GM23338 (cell line): ENCODE measurements around the gene NEMP2. TPM values are rescaled to one million over a fixed set of nuclear protein-coding genes. Genes with fewer than 3 reads are reported as not detected.

Experiments
- ATAC-seq: fragments of 200-7000 bp; cut with Tn5 transposase; 3 replicates; pipeline ENCODE4 v1.9.1; 2020
- DNase-seq: peaks from one replicate; pipeline ENCODE4 v3.0.0-alpha.2; 2015; ENCODE audit warnings: low spot score
- H2AFZ ChIP-seq: fragments of 200-600 bp; sonication (generic); 2 replicates; pipeline ENCODE4 v1.8.0; 2016; ENCODE audit warnings: antibody characterized with exemption, mild to moderate bottlenecking, moderate library complexity
- H3F3A ChIP-seq: fragments of 200-600 bp; sonication (generic); replicated peaks from 2 replicates; pipeline ENCODE4 v1.8.0; 2017; ENCODE audit warnings: antibody characterized with exemption, mixed run types, low read depth
- H3K27ac ChIP-seq: fragments of 200-600 bp; sonication (generic); 2 replicates; pipeline ENCODE4 v1.6.1; 2016; ENCODE audit warnings: low read depth
- H3K27me3 ChIP-seq: fragments of 200-600 bp; sonication (generic); 2 replicates; pipeline ENCODE4 v1.8.0; 2016; ENCODE audit warnings: mild to moderate bottlenecking, mixed run types, moderate library complexity; ENCODE audit not compliant: insufficient read depth
- H3K36me3 ChIP-seq: fragments of 200-600 bp; sonication (generic); 2 replicates; pipeline ENCODE4 v1.8.0; 2016; ENCODE audit warnings: mild to moderate bottlenecking; ENCODE audit not compliant: insufficient read depth
- H3K4me1 ChIP-seq: fragments of 200-600 bp; sonication (generic); 2 replicates; pipeline ENCODE4 v1.8.0; 2016; ENCODE audit warnings: mild to moderate bottlenecking, moderate library complexity; ENCODE audit not compliant: insufficient read depth
- H3K4me2 ChIP-seq: fragments of 200-600 bp; sonication (generic); 2 replicates; pipeline ENCODE4 v1.7.1; 2017; ENCODE audit warnings: mixed run types
- H3K4me3 ChIP-seq: fragments of 200-600 bp; sonication (generic); 2 replicates; pipeline ENCODE4 v1.6.1; 2016; ENCODE audit warnings: mixed run types
- H3K79me2 ChIP-seq: fragments of 200-600 bp; sonication (generic); replicated peaks from 2 replicates; pipeline ENCODE4 v1.8.0; 2017; ENCODE audit warnings: mild to moderate bottlenecking; ENCODE audit not compliant: insufficient read depth
- H3K9me2 ChIP-seq: fragments of 200-600 bp; sonication (generic); 2 replicates; pipeline ENCODE4 v1.8.0; 2017; ENCODE audit not compliant: insufficient read depth
- H4K20me1 ChIP-seq: fragments of 200-600 bp; sonication (generic); replicated peaks from 2 replicates; pipeline ENCODE4 v1.8.0; 2017; ENCODE audit warnings: mild to moderate bottlenecking; ENCODE audit not compliant: insufficient read depth
- H3K27ac Mint-ChIP-seq: 2 replicates; pipeline ENCODE4 v1.8.0; 2020; ENCODE audit warnings: inconsistent platforms, mild to moderate bottlenecking, moderate library complexity, mixed read lengths
- H3K27me3 Mint-ChIP-seq: 3 replicates; pipeline ENCODE4 v1.8.0; 2022; ENCODE audit warnings: low read depth, mild to moderate bottlenecking, moderate library complexity, mixed read lengths, inconsistent platforms; ENCODE audit not compliant: insufficient read depth, poor library complexity
- H3K36me3 Mint-ChIP-seq: 3 replicates; pipeline ENCODE4 v1.8.0; 2021; ENCODE audit warnings: low read depth, mild to moderate bottlenecking, inconsistent platforms, moderate library complexity, mixed read lengths
- H3K4me1 Mint-ChIP-seq: 3 replicates; pipeline ENCODE4 v1.8.0; 2020; ENCODE audit warnings: mild to moderate bottlenecking, inconsistent platforms, mixed read lengths
- H3K4me3 Mint-ChIP-seq: 3 replicates; pipeline ENCODE4 v1.8.0; 2021; ENCODE audit warnings: moderate library complexity, mild to moderate bottlenecking, inconsistent platforms, mixed read lengths
- H3K9me3 Mint-ChIP-seq: 3 replicates; pipeline ENCODE4 v1.8.0; 2020; ENCODE audit warnings: moderate library complexity, mild to moderate bottlenecking, inconsistent platforms, mixed read lengths
- CREB1 ChIP-seq: fragments of 250-450 bp; sonication (Bioruptor Pico); IDR thresholded peaks from 2 replicates; pipeline ENCODE4 v1.5.0; 2020; ENCODE audit warnings: low read depth, mild to moderate bottlenecking, moderate library complexity
- EZH2 ChIP-seq: fragments of 200-600 bp; sonication (generic); IDR thresholded peaks from one replicate; pipeline ENCODE4 v1.8.0; 2017; ENCODE audit warnings: antibody characterized with exemption, mild to moderate bottlenecking, low read depth; ENCODE audit not compliant: unreplicated experiment
- EZH2phosphoT487 ChIP-seq: fragments of 200-600 bp; sonication (generic); IDR thresholded peaks from one replicate; pipeline ENCODE4 v1.8.1; 2018; ENCODE audit warnings: antibody characterized with exemption; ENCODE audit not compliant: unreplicated experiment
- JUNB ChIP-seq: IDR thresholded peaks from one replicate; pipeline ENCODE4 v1.6.1; 2016; ENCODE audit warnings: antibody characterized with exemption; ENCODE audit not compliant: unreplicated experiment
- NANOG ChIP-seq: IDR thresholded peaks from 2 replicates; pipeline ENCODE4 v1.6.1; 2016; ENCODE audit warnings: antibody characterized with exemption, borderline replicate concordance
- POLR2AphosphoS5 ChIP-seq: IDR thresholded peaks from 2 replicates; pipeline ENCODE4 v1.6.1; 2016; ENCODE audit warnings: antibody characterized with exemption, low read depth
- STAT1 ChIP-seq: IDR thresholded peaks from one replicate; pipeline ENCODE4 v1.6.1; 2016; ENCODE audit warnings: antibody characterized with exemption; ENCODE audit not compliant: unreplicated experiment
- polyA plus RNA-seq: library from polyadenylated mRNA; unstranded; fragments of >200 nt; fragmentation: Nextera tagmentation; extraction: Ambion mirVana; gene quantifications from 2 replicates; pipeline ENCODE4 v1.2.1, GENCODE V29; 2016
- total RNA-seq: library from RNA; depleted of rRNA; stranded (reverse); fragments of >200 nt; shearing (Covaris generic); gene quantifications from 2 replicates; pipeline ENCODE4 v1.2.3, GENCODE V29; 2014
- TF ChIP-seq, protein P1 (sequence below): fragments of 250-450 bp; sonication (Bioruptor Pico); IDR thresholded peaks from 2 replicates; pipeline ENCODE4 v1.5.0; 2020; ENCODE audit warnings: mild to moderate bottlenecking, moderate library complexity
- TF ChIP-seq, protein P2 (sequence below): IDR thresholded peaks from one replicate; pipeline ENCODE4 v1.6.1; 2018; ENCODE audit warnings: antibody characterized with exemption; ENCODE audit not compliant: unreplicated experiment
- TF ChIP-seq, protein P3 (sequence below), 2 experiments: fragments of 200-600 bp in 1 of 2; sonication (generic) in 1 of 2; conservative IDR thresholded peaks; 2 replicates each; pipeline versions ENCODE4 v1.5.1 to v1.6.1; 2016 to 2017; ENCODE audit warnings: antibody characterized with exemption in 2 of 2, low read depth in 2 of 2, mild to moderate bottlenecking in 2 of 2, moderate library complexity in 1 of 2

Gene NEMP2
- total and polyA plus RNA-seq, 2 experiments from 2014 or later: 1.2 to 4.0 TPM

GRCh38 chr2:190466819-190467446 is 67.6 kb downstream of the NEMP2 start:
- no peak overlapping the region for H2AFZ ChIP-seq
- ATAC-seq (no peak), DNase-seq (no peak)
- H3K36me3 ChIP-seq: no peaks in the 10 kb centered on the region
- Mint-ChIP-seq H3K4me3 (no peak overlapping the region), H3K9me3 (peaks cover 12% of the 10 kb centered on the region), H3K27ac (no peak overlapping the region), H3K4me1 (peaks cover 8% of the 10 kb centered on the region; the same call in 2 of the 3 replicates), H3K27me3 (no peaks in the 10 kb centered on the region), H3K36me3 (peaks cover 15% of the 10 kb centered on the region; the same call in 2 of the 3 replicates)
- H3K27ac ChIP-seq: no peak overlapping the region
- H3K9me2 ChIP-seq: no peaks in the 10 kb centered on the region
- H3F3A ChIP-seq: no peaks in the 10 kb centered on the region
- TF ChIP-seq EZH2phosphoT487 (no peak), NANOG (no peak)
- H3K4me1 ChIP-seq: no peaks in the 10 kb centered on the region
- no peaks in the 10 kb centered on the region for H3K79me2 ChIP-seq
- no peak overlapping the region for H3K4me3 ChIP-seq
- no peak overlapping the region for H3K4me2 ChIP-seq
- H3K27me3 ChIP-seq: no peaks in the 10 kb centered on the region
- H4K20me1 ChIP-seq: no peaks in the 10 kb centered on the region

- peaks cover 8% of the 10 kb centered on the region; the same call in 2 of the 3 replicates for H3K4me1 Mint-ChIP-seq
- H3K79me2 ChIP-seq: no peaks in the 10 kb centered on the region
- H3K27me3 Mint-ChIP-seq: no peaks in the 10 kb centered on the region
- peaks cover 2% of the 10 kb centered on the region; the same call in 1 of the 3 replicates for H3K36me3 Mint-ChIP-seq
- H3K4me2 ChIP-seq: no peak overlapping the region
- no peak overlapping the region for H3K4me3 Mint-ChIP-seq
- no peaks in the 10 kb centered on the region for H3K4me1 ChIP-seq
- no peaks in the 10 kb centered on the region for H3F3A ChIP-seq
- no peaks in the 10 kb centered on the region for H3K9me2 ChIP-seq
- no peak overlapping the region for H2AFZ ChIP-seq
- no peak overlapping the region for H3K27ac Mint-ChIP-seq
- no peak for ATAC-seq
- H3K9me3 Mint-ChIP-seq: no peaks in the 10 kb centered on the region
- H3K27ac ChIP-seq: no peak overlapping the region
- no peak overlapping the region for H3K4me3 ChIP-seq
- no peak for DNase-seq
- H4K20me1 ChIP-seq: no peaks in the 10 kb centered on the region
- no peaks in the 10 kb centered on the region for H3K36me3 ChIP-seq
- H3K27me3 ChIP-seq: no peaks in the 10 kb centered on the region
- TF ChIP-seq NANOG: no peak
- no peak for TF ChIP-seq EZH2phosphoT487
- no peak for TF ChIP-seq POLR2AphosphoS5
- TF ChIP-seq EZH2: no peak
- TF ChIP-seq, protein P1, sequence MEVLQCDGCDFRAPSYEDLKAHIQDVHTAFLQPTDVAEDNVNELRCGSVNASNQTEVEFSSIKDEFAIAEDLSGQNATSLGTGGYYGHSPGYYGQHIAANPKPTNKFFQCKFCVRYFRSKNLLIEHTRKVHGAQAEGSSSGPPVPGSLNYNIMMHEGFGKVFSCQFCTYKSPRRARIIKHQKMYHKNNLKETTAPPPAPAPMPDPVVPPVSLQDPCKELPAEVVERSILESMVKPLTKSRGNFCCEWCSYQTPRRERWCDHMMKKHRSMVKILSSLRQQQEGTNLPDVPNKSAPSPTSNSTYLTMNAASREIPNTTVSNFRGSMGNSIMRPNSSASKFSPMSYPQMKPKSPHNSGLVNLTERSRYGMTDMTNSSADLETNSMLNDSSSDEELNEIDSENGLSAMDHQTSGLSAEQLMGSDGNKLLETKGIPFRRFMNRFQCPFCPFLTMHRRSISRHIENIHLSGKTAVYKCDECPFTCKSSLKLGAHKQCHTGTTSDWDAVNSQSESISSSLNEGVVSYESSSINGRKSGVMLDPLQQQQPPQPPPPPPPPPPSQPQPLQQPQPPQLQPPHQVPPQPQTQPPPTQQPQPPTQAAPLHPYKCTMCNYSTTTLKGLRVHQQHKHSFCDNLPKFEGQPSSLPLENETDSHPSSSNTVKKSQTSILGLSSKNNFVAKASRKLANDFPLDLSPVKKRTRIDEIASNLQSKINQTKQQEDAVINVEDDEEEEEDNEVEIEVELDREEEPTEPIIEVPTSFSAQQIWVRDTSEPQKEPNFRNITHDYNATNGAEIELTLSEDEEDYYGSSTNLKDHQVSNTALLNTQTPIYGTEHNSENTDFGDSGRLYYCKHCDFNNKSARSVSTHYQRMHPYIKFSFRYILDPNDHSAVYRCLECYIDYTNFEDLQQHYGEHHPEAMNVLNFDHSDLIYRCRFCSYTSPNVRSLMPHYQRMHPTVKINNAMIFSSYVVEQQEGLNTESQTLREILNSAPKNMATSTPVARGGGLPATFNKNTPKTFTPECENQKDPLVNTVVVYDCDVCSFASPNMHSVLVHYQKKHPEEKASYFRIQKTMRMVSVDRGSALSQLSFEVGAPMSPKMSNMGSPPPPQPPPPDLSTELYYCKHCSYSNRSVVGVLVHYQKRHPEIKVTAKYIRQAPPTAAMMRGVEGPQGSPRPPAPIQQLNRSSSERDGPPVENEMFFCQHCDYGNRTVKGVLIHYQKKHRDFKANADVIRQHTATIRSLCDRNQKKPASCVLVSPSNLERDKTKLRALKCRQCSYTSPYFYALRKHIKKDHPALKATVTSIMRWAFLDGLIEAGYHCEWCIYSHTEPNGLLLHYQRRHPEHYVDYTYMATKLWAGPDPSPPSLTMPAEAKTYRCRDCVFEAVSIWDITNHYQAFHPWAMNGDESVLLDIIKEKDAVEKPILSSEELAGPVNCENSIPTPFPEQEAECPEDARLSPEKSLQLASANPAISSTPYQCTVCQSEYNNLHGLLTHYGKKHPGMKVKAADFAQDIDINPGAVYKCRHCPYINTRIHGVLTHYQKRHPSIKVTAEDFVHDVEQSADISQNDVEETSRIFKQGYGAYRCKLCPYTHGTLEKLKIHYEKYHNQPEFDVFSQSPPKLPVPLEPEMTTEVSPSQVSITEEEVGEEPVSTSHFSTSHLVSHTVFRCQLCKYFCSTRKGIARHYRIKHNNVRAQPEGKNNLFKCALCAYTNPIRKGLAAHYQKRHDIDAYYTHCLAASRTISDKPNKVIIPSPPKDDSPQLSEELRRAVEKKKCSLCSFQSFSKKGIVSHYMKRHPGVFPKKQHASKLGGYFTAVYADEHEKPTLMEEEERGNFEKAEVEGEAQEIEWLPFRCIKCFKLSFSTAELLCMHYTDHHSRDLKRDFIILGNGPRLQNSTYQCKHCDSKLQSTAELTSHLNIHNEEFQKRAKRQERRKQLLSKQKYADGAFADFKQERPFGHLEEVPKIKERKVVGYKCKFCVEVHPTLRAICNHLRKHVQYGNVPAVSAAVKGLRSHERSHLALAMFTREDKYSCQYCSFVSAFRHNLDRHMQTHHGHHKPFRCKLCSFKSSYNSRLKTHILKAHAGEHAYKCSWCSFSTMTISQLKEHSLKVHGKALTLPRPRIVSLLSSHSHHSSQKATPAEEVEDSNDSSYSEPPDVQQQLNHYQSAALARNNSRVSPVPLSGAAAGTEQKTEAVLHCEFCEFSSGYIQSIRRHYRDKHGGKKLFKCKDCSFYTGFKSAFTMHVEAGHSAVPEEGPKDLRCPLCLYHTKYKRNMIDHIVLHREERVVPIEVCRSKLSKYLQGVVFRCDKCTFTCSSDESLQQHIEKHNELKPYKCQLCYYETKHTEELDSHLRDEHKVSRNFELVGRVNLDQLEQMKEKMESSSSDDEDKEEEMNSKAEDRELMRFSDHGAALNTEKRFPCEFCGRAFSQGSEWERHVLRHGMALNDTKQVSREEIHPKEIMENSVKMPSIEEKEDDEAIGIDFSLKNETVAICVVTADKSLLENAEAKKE: no peak
- no peak for TF ChIP-seq STAT1
- no peak for TF ChIP-seq CREB1 (CRISPR knock-in tag)
- TF ChIP-seq, protein P2, sequence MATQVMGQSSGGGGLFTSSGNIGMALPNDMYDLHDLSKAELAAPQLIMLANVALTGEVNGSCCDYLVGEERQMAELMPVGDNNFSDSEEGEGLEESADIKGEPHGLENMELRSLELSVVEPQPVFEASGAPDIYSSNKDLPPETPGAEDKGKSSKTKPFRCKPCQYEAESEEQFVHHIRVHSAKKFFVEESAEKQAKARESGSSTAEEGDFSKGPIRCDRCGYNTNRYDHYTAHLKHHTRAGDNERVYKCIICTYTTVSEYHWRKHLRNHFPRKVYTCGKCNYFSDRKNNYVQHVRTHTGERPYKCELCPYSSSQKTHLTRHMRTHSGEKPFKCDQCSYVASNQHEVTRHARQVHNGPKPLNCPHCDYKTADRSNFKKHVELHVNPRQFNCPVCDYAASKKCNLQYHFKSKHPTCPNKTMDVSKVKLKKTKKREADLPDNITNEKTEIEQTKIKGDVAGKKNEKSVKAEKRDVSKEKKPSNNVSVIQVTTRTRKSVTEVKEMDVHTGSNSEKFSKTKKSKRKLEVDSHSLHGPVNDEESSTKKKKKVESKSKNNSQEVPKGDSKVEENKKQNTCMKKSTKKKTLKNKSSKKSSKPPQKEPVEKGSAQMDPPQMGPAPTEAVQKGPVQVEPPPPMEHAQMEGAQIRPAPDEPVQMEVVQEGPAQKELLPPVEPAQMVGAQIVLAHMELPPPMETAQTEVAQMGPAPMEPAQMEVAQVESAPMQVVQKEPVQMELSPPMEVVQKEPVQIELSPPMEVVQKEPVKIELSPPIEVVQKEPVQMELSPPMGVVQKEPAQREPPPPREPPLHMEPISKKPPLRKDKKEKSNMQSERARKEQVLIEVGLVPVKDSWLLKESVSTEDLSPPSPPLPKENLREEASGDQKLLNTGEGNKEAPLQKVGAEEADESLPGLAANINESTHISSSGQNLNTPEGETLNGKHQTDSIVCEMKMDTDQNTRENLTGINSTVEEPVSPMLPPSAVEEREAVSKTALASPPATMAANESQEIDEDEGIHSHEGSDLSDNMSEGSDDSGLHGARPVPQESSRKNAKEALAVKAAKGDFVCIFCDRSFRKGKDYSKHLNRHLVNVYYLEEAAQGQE: no peak
- TF ChIP-seq, protein P3, sequence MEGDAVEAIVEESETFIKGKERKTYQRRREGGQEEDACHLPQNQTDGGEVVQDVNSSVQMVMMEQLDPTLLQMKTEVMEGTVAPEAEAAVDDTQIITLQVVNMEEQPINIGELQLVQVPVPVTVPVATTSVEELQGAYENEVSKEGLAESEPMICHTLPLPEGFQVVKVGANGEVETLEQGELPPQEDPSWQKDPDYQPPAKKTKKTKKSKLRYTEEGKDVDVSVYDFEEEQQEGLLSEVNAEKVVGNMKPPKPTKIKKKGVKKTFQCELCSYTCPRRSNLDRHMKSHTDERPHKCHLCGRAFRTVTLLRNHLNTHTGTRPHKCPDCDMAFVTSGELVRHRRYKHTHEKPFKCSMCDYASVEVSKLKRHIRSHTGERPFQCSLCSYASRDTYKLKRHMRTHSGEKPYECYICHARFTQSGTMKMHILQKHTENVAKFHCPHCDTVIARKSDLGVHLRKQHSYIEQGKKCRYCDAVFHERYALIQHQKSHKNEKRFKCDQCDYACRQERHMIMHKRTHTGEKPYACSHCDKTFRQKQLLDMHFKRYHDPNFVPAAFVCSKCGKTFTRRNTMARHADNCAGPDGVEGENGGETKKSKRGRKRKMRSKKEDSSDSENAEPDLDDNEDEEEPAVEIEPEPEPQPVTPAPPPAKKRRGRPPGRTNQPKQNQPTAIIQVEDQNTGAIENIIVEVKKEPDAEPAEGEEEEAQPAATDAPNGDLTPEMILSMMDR (conservative IDR thresholded peaks at IDR 0.05; ENCODE audit: low read depth in 2 of 2): no peak
- no peak for TF ChIP-seq JUNB
Measured at GRCh38 chr2:190465060-190465459, 69.5 kb downstream of the NEMP2 start.
